Measurements from ENCODE around the gene EDN3.

Gene EDN3

DNA sequence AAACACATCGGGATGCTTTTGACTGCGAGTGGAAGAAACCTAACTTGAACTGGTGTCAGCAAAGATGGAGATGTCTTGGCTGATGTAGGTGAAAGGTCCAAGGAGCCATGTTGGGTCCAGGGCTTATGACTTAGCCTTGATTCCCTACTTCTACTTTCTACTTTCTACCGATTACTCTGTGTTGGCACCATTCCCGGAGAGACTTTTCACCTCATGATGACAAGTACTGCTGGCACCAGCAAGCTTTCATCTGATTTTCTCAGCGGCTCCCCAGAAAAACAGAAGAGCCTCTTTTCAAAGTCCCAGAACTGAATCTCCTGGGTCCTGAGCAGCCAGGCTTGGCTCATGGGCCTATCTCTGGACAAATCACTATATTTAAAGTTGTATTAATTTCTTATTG, 4.9 kb upstream of the EDN3 start:
- Histone ChIP-seq H3K9me3 (ENCODE audit: insufficient read depth, low read length) (no peaks in the 10 kb centered on the region), H2AFZ (ENCODE audit: low read depth, low read length, severe bottlenecking) (no peak overlapping the region), H3K27me3 (ENCODE audit: low read length) (0 out of 2 replicates have a peak, but pooled peaks cover 5% of the 10 kb centered on the region), H3K36me3 (ENCODE audit: low read length) (no peaks in the 10 kb centered on the region), H3K27ac (ENCODE audit: low read depth, low read length) (no peak overlapping the region), H3K4me3 (ENCODE audit: insufficient read depth, low read length, poor library complexity, severe bottlenecking) (no peak overlapping the region), H3K4me2 (ENCODE audit: low read depth, low read length, poor library complexity, severe bottlenecking) (no peak overlapping the region), H3K9me2 (replicated peaks; ENCODE audit: insufficient read depth, low read length) (no peaks in the 10 kb centered on the region), H4K20me1 (ENCODE audit: low read depth, low read length) (no peaks in the 10 kb centered on the region), H3K9ac (ENCODE audit: low read length) (no peak overlapping the region), H3F3A (ENCODE audit: insufficient read depth) (no peaks in the 10 kb centered on the region), H3K79me2 (ENCODE audit: insufficient read depth, low read length) (no peaks in the 10 kb centered on the region)
- TF ChIP-seq EZH2phosphoT487 (conservative IDR thresholded peaks at IDR 0.05; ENCODE audit: low read length), result no peak
- no peak for TF ChIP-seq CTCF (IDR thresholded peaks at IDR 0.05; ENCODE audit: insufficient read depth, low read length, poor library complexity, severe bottlenecking)

DNA sequence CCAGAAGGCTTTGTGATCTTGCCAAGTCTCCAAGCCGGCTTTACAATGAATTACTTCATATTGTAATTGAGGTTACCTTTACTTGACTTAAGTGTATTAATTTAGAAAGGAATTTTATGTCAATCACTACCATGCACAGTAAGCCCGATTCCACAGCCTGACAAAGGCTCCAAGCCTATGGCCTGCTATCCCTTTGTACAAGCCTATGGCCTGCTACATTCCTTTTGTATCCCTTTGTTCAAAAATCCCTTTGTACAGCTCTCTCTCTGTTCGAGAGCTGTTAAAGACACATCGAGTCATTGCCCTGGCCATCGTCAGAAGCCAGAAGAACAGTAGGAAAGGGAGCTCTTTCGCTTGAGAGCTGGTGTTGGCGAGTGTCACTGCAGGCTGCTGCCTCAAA, 2.7 kb upstream of the EDN3 start:
- TF ChIP-seq EZH2phosphoT487 (conservative IDR thresholded peaks at IDR 0.05; ENCODE audit: low read length) (no peak), CTCF (IDR thresholded peaks at IDR 0.05; ENCODE audit: insufficient read depth, low read length, poor library complexity, severe bottlenecking) (no peak)
- H3F3A ChIP-seq (ENCODE audit: insufficient read depth), result no peaks in the 10 kb centered on the region
- H3K9me3 ChIP-seq (ENCODE audit: insufficient read depth, low read length), result no peaks in the 10 kb centered on the region
- H3K9me2 ChIP-seq (replicated peaks; ENCODE audit: insufficient read depth, low read length), result no peaks in the 10 kb centered on the region
- H3K4me3 ChIP-seq (ENCODE audit: insufficient read depth, low read length, poor library complexity, severe bottlenecking), result no peak overlapping the region
- H3K27ac ChIP-seq (ENCODE audit: low read depth, low read length), result no peak overlapping the region
- H3K4me2 ChIP-seq (ENCODE audit: low read depth, low read length, poor library complexity, severe bottlenecking), result no peak overlapping the region
- H4K20me1 ChIP-seq (ENCODE audit: low read depth, low read length), result no peaks in the 10 kb centered on the region
- 0 out of 2 replicates have a peak, but pooled peaks cover 5% of the 10 kb centered on the region for H3K27me3 ChIP-seq (ENCODE audit: low read length)
- H3K36me3 ChIP-seq (ENCODE audit: low read length), result no peaks in the 10 kb centered on the region
- no peak overlapping the region for H2AFZ ChIP-seq (ENCODE audit: low read depth, low read length, severe bottlenecking)
- no peak overlapping the region for H3K9ac ChIP-seq (ENCODE audit: low read length)
- no peaks in the 10 kb centered on the region for H3K79me2 ChIP-seq (ENCODE audit: insufficient read depth, low read length)

- Histone ChIP-seq H3K9ac (ENCODE audit: low read length) (no peak overlapping the region), H2AFZ (ENCODE audit: low read depth, low read length, severe bottlenecking) (no peak overlapping the region), H3K4me2 (ENCODE audit: low read depth, low read length, poor library complexity, severe bottlenecking) (no peak overlapping the region), H3K79me2 (ENCODE audit: insufficient read depth, low read length) (no peaks in the 10 kb centered on the region), H3K9me2 (replicated peaks; ENCODE audit: insufficient read depth, low read length) (no peaks in the 10 kb centered on the region), H3K27me3 (ENCODE audit: low read length) (0 out of 2 replicates have a peak, but pooled peaks cover 8% of the 10 kb centered on the region), H3F3A (ENCODE audit: insufficient read depth) (no peaks in the 10 kb centered on the region), H3K4me3 (ENCODE audit: insufficient read depth, low read length, poor library complexity, severe bottlenecking) (no peak overlapping the region), H3K9me3 (ENCODE audit: insufficient read depth, low read length) (no peaks in the 10 kb centered on the region), H4K20me1 (ENCODE audit: low read depth, low read length) (no peaks in the 10 kb centered on the region), H3K27ac (ENCODE audit: low read depth, low read length) (no peak overlapping the region), H3K36me3 (ENCODE audit: low read length) (no peaks in the 10 kb centered on the region)
- TF ChIP-seq EZH2phosphoT487 (conservative IDR thresholded peaks at IDR 0.05; ENCODE audit: low read length), result no peak
- no peak for TF ChIP-seq CTCF (IDR thresholded peaks at IDR 0.05; ENCODE audit: insufficient read depth, low read length, poor library complexity, severe bottlenecking)
Observed at GRCh38 chr20:59299945-59300332, 472 bp upstream of the EDN3 start.
